Measurements from ENCODE around the gene PTPRG.
"Not testable (repeated sequence)": the region's sequence is repeated elsewhere in the genome, so short reads cannot be mapped to it uniquely, and the experiment has no call there.

The PTPRG gene

DNA sequence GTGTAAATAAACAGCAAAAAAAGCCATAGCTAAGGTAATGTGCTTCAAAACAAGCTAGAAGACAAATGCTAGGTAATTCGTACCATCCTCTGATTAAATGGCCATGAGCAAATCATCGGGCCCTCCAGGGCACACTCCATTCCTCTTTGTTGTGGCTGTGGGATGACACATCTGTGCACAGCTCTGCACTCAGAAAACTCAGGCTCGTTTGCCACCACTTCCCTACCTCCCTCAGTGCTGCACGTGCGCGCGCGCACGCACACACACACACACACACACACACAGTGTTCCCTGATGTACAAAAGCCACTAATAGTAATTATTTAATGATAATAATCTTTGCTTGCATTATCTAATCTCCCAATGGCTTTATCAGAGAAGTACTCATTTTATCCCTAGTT lies 475.4 kb downstream of the PTPRG start:
- TF ChIP-seq, protein P1, sequence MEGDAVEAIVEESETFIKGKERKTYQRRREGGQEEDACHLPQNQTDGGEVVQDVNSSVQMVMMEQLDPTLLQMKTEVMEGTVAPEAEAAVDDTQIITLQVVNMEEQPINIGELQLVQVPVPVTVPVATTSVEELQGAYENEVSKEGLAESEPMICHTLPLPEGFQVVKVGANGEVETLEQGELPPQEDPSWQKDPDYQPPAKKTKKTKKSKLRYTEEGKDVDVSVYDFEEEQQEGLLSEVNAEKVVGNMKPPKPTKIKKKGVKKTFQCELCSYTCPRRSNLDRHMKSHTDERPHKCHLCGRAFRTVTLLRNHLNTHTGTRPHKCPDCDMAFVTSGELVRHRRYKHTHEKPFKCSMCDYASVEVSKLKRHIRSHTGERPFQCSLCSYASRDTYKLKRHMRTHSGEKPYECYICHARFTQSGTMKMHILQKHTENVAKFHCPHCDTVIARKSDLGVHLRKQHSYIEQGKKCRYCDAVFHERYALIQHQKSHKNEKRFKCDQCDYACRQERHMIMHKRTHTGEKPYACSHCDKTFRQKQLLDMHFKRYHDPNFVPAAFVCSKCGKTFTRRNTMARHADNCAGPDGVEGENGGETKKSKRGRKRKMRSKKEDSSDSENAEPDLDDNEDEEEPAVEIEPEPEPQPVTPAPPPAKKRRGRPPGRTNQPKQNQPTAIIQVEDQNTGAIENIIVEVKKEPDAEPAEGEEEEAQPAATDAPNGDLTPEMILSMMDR (IDR thresholded peaks at IDR 0.05; ENCODE audit: insufficient read depth, low read length, poor library complexity, severe bottlenecking) = no peak
- Histone ChIP-seq H3K4me3 (replicated peaks; ENCODE audit: low read depth, low read length) (no peak overlapping the region), H3K36me3 (ENCODE audit: control insufficient read depth, insufficient read depth, low read length) (no peaks in the 10 kb centered on the region), H3K27me3 (replicated peaks; ENCODE audit: control insufficient read depth, insufficient read depth, low read length) (no peaks in the 10 kb centered on the region)
- DNase-seq (ENCODE audit: extremely low read depth, insufficient read length) = no peak

DNA sequence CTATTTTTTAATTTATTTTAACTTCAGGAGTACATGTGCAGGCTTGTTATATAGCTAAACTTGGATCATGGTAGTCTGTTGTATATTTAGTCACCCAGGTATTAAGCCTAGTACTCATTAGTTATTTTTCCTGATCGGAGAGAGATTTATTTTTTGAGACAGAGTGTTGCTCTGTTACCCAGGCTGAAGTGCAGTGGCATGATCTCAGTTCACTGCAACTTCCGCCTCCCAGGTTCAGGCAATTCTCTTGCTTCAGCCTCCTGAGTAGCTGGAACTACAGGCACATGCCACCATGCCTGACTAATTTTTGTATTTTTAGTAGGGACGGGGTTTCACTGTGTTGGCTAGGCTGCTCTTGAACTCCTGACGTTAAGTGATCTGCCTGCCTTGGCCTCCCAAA lies 477.4 kb downstream of the PTPRG start:
- not testable (repeated sequence) for H3K27me3 ChIP-seq (replicated peaks; ENCODE audit: control insufficient read depth, insufficient read depth, low read length); H3K4me3 ChIP-seq (replicated peaks; ENCODE audit: low read depth, low read length); DNase-seq (ENCODE audit: extremely low read depth, insufficient read length); H3K36me3 ChIP-seq (ENCODE audit: control insufficient read depth, insufficient read depth, low read length)

DNA sequence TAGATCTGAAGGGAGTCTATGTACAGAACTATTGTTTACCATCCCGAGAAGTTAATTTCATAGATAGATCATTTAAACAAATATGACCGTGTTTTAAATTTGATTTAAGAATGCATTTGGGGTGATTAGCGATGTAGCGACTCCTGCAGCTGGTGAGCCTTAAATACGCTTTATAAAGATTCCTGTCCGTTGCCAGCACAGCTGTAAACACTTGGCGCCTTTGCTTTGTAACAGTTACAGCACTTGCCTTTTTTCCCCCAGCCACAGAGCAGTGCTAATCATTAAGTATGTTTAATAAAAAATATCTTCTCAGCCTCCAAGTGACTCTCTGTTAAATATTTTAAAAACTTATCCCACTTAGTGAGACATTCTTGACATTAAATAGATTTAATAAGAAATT lies 478.2 kb downstream of the PTPRG start:
- DNase-seq (ENCODE audit: extremely low read depth, insufficient read length) = no peak
- no peak overlapping the region for H3K4me3 ChIP-seq (replicated peaks; ENCODE audit: low read depth, low read length)
- no peaks in the 10 kb centered on the region for H3K36me3 ChIP-seq (ENCODE audit: control insufficient read depth, insufficient read depth, low read length)
- no peaks in the 10 kb centered on the region for H3K27me3 ChIP-seq (replicated peaks; ENCODE audit: control insufficient read depth, insufficient read depth, low read length)
- TF ChIP-seq, protein P1 (IDR thresholded peaks at IDR 0.05; ENCODE audit: insufficient read depth, low read length, poor library complexity, severe bottlenecking) = no peak

DNA sequence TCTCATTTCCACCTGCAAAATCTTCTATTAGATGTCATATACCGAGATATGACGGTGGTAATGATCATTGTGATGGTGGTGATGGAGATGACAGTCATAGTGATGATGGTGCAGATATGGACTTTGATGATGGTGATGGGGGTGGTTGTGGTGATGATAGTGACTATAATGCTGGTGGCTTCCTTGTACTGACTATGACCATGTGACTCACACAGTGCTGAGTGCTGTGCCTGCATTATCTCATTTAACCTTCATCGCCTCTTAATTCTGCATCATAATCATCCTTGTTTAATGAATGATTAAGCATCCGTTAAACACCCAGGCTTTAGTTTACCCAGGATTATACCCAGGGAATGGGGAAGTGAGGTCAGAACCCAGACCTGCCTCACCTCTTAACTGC lies 480.3 kb downstream of the PTPRG start:
- Histone ChIP-seq H3K4me3 (replicated peaks; ENCODE audit: low read depth, low read length) (no peak overlapping the region), H3K36me3 (ENCODE audit: control insufficient read depth, insufficient read depth, low read length) (no peaks in the 10 kb centered on the region), H3K27me3 (replicated peaks; ENCODE audit: control insufficient read depth, insufficient read depth, low read length) (no peaks in the 10 kb centered on the region)
- TF ChIP-seq, protein P1 (IDR thresholded peaks at IDR 0.05; ENCODE audit: insufficient read depth, low read length, poor library complexity, severe bottlenecking) = no peak
- no peak for DNase-seq (ENCODE audit: extremely low read depth, insufficient read length)

DNA sequence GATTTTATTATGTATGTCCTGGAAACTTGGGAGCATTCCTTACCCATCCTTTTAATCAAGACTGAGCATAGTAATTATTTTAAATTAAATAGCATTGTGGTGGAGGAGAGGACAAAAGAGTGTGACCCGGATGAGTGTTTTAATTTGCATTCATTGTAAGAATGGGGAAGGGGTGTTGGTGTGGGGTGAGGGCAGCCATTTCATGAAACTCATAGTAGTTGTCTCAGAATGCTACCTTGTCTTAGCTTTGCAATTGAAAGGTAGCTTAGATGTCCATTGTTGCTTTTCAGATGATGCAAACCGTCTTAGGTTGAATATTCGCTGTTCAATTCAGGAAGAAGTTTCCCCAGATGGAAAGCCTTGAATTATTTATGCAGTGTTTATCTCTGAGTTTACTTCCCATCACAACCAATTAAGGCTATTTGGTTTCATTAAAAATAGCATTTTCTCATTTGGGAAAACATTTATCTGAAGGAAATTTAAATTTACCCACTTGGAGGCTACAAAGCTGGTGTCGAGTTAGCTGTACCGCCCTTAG lies 483.6 kb downstream of the PTPRG start:
- DNase-seq (ENCODE audit: extremely low read depth, insufficient read length) = no peak
- H3K27me3 ChIP-seq (replicated peaks; ENCODE audit: control insufficient read depth, insufficient read depth, low read length) = no peaks in the 10 kb centered on the region; the same call in 1 of the 2 replicates

DNA sequence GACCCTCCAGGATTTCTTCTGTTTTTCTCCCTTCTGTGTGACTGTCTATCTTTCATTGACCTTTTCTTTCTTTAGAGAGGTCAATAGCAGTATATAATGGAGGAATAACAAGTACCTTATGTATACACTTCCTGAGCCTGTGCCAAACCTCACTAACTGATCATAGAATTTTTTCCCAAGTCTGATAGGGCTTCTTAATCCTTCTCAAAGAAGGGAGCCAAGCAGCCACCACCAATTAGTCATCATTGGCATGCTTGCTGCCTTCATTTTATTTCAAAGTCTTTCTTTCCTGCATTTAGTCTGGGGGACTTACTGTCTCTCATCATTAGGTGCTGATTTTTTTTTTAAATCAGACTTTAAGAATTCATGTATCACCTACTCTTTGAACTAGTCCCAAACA lies 485.0 kb downstream of the PTPRG start:
- TF ChIP-seq, protein P1 (IDR thresholded peaks at IDR 0.05; ENCODE audit: insufficient read depth, low read length, poor library complexity, severe bottlenecking) = no peak
- no peak overlapping the region for H3K4me3 ChIP-seq (replicated peaks; ENCODE audit: low read depth, low read length)
- H3K27me3 ChIP-seq (replicated peaks; ENCODE audit: control insufficient read depth, insufficient read depth, low read length) = no peaks in the 10 kb centered on the region; the same call in 1 of the 2 replicates
- no peak for DNase-seq (ENCODE audit: extremely low read depth, insufficient read length)
- H3K36me3 ChIP-seq (ENCODE audit: control insufficient read depth, insufficient read depth, low read length) = no peaks in the 10 kb centered on the region

More for the DNA sequence above, 483.6 kb downstream of the PTPRG start:
- H3K4me3 ChIP-seq (replicated peaks; ENCODE audit: low read depth, low read length) = no peak overlapping the region
- TF ChIP-seq, protein P1 (IDR thresholded peaks at IDR 0.05; ENCODE audit: insufficient read depth, low read length, poor library complexity, severe bottlenecking) = no peak
- no peaks in the 10 kb centered on the region for H3K36me3 ChIP-seq (ENCODE audit: control insufficient read depth, insufficient read depth, low read length)
